DOHH2 (cell line): ENCODE measurements around the gene METAP1D.

Source experiments
- CTCF ChIP-seq: fragments of 200-600 bp; sonication (generic); IDR thresholded peaks from one replicate; pipeline ENCODE4 v1.5.1; 2014; ENCODE audit warnings: antibody characterized with exemption, mild to moderate bottlenecking, low read depth, low read length; ENCODE audit not compliant: poor library complexity, severe bottlenecking
- EZH2phosphoT487 ChIP-seq: fragments of 200-600 bp; sonication (generic); IDR thresholded peaks from 2 replicates; pipeline ENCODE4 v1.6.1; 2017; ENCODE audit warnings: borderline replicate concordance, mild to moderate bottlenecking, antibody characterized with exemption, low read length, moderate library complexity, mixed read lengths

GRCh38 chr2:172084645-172085459 is 85.1 kb downstream of the METAP1D start:
- TF ChIP-seq CTCF (no peak), EZH2phosphoT487 (peak; percentile 17; the same call in 1 of the 2 replicates)
